Fibroblast of the aortic adventitia (primary cell): ENCODE results near the gene MAGI2. TPM values are rescaled to one million over a fixed set of nuclear protein-coding genes. Genes with fewer than 3 reads are reported as not detected.

Experiments
- DNase-seq: peaks from one replicate; pipeline ENCODE4 v3.0.0-alpha.2; 2010; ENCODE audit warnings: low read depth
- H3K4me3 ChIP-seq: 2 replicates; pipeline ENCODE4 v1.5.1; 2011; ENCODE audit warnings: low read depth, mild to moderate bottlenecking, control low read depth, low read length, moderate library complexity
- CTCF ChIP-seq: IDR thresholded peaks from 2 replicates; pipeline ENCODE4 v1.5.1; 2011; ENCODE audit warnings: mild to moderate bottlenecking, low read length, control low read depth, inconsistent platforms; ENCODE audit not compliant: insufficient read depth
- total RNA-seq: library from RNA; depleted of rRNA; stranded (reverse); fragments of >200 nt; gene quantifications from 2 replicates; pipeline ENCODE4 v1.2.3, GENCODE V29; 2012; ENCODE audit warnings: low replicate concordance

MAGI2 gene
- total RNA-seq, 1 donor, result 25.5 TPM

GRCh38 chr7:78080241-78080640 lies 1373.2 kb downstream of the MAGI2 start:
- H3K4me3 ChIP-seq, result no peak overlapping the region
- no peak for TF ChIP-seq CTCF
- DNase-seq, result no peak

- H3K4me3 ChIP-seq, result no peak overlapping the region
- DNase-seq, result no peak
- no peak for TF ChIP-seq CTCF
Observed at GRCh38 chr7:78074713-78075112, 1378.8 kb downstream of the MAGI2 start.

GRCh38 chr7:78073609-78074382 lies 1379.7 kb downstream of the MAGI2 start:
- no peak overlapping the region for H3K4me3 ChIP-seq
- no peak for DNase-seq
- TF ChIP-seq CTCF, result no peak

- DNase-seq, result no peak
- H3K4me3 ChIP-seq, result no peak overlapping the region
- TF ChIP-seq CTCF, result no peak
Observed at GRCh38 chr7:78072201-78072590, 1381.3 kb downstream of the MAGI2 start.

GRCh38 chr7:78071491-78072200 lies 1381.8 kb downstream of the MAGI2 start:
- TF ChIP-seq CTCF, result no peak
- no peak for DNase-seq
- H3K4me3 ChIP-seq, result no peak overlapping the region

- no peak overlapping the region for H3K4me3 ChIP-seq
- no peak for TF ChIP-seq CTCF
- DNase-seq, result no peak
Observed at GRCh38 chr7:78066599-78066998, 1386.9 kb downstream of the MAGI2 start.

- TF ChIP-seq CTCF, result no peak
- DNase-seq, result no peak
- no peak overlapping the region for H3K4me3 ChIP-seq
Observed at GRCh38 chr7:78063758-78064157, 1389.7 kb downstream of the MAGI2 start.
